GM12878 (cell line): Measurements from ENCODE around the gene PGRMC2. TPM values are rescaled to one million over a fixed set of nuclear protein-coding genes. Genes with fewer than 3 reads are reported as not detected.

ENCODE experiments used
- ATAC-seq: fragments of 200-7000 bp; cut with Tn5 transposase; 3 replicates; pipeline ENCODE4 v1.9.1; 2020; ENCODE audit warnings: mild to moderate bottlenecking, moderate library complexity
- BruUV-seq: library from RNA; stranded (reverse); fragments of 400-500 nt; replicated peaks from 2 replicates; lab custom pipeline; 2021; lab: Mats Ljungman, UMichigan
- CTCF ChIA-PET: fragments of 300-600 bp; sonication (Branson Sonifier 250); formaldehyde crosslinking; extraction: SDS; loops from one replicate; lab custom pipeline; 2021; ENCODE audit warnings: inconsistent platforms; lab: Yijun Ruan, JAX
- POLR2A ChIA-PET: fragments of 350-600 bp; formaldehyde crosslinking; extraction: SDS; loops from one replicate; lab custom pipeline; 2021; ENCODE audit warnings: inconsistent platforms; lab: Charles Lee
- RAD21 ChIA-PET: fragments of 300-600 bp; sonication (Branson Sonifier 250); formaldehyde crosslinking; loops from one replicate; lab custom pipeline; 2023; ENCODE audit warnings: antibody characterized with exemption; ENCODE audit not compliant: unreplicated experiment; lab: Charles Lee
- SMC1A ChIA-PET: fragments of 300-600 bp; sonication (Branson Sonifier 250); formaldehyde crosslinking; loops from one replicate; lab custom pipeline; 2023; ENCODE audit not compliant: unreplicated experiment, uncharacterized antibody; lab: Charles Lee
- DNase-seq: peaks from one replicate; pipeline ENCODE4 v3.0.0-alpha.2; 2011; ENCODE audit warnings: low read depth, low spot score
- FAIRE-seq: peaks from 3 replicates; lab custom pipeline; 2011; peaks lifted over from hg19 to GRCh38; lab: Jason Lieb, UNC
- H2AFZ ChIP-seq: 2 replicates; pipeline ENCODE4 v1.6.0; 2011; ENCODE audit warnings: low read depth, low read length, control low read depth; ENCODE audit not compliant: control insufficient read depth
- H3K27ac ChIP-seq: 2 replicates; pipeline ENCODE4 v1.5.1; 2011; ENCODE audit warnings: control low read depth; ENCODE audit not compliant: control insufficient read depth, insufficient read depth
- H3K27me3 ChIP-seq, 2 experiments: replicated peaks in 1 of 2; 2 replicates each; pipeline versions ENCODE4 v1.6.0 to v1.6.1; 2011; ENCODE audit warnings: low read length in 1 of 2; ENCODE audit not compliant: control insufficient read depth in 2 of 2, insufficient read depth in 2 of 2
- H3K36me3 ChIP-seq, 2 experiments: 2 replicates each; pipeline ENCODE4 v1.5.1; 2011; ENCODE audit warnings: low read length in 1 of 2; ENCODE audit not compliant: control insufficient read depth in 2 of 2, insufficient read depth in 2 of 2
- H3K4me1 ChIP-seq: 2 replicates; pipeline ENCODE4 v1.6.1; 2011; ENCODE audit warnings: mild to moderate bottlenecking, low read length, moderate library complexity, mixed read lengths; ENCODE audit not compliant: control insufficient read depth, insufficient read depth
- H3K4me2 ChIP-seq: 2 replicates; pipeline ENCODE4 v1.6.0; 2011; ENCODE audit warnings: control low read depth; ENCODE audit not compliant: control insufficient read depth, insufficient read depth
- H3K4me3 ChIP-seq: fragments of 200-600 bp; sonication (generic); 2 replicates; pipeline ENCODE4 v1.5.1; 2016
- H3K79me2 ChIP-seq: 2 replicates; pipeline ENCODE4 v1.6.0; 2011; ENCODE audit warnings: low read length; ENCODE audit not compliant: control insufficient read depth, insufficient read depth
- H3K9ac ChIP-seq: 2 replicates; pipeline ENCODE4 v1.8.0; 2011; ENCODE audit warnings: low read length, control low read depth, mixed read lengths; ENCODE audit not compliant: control insufficient read depth, insufficient read depth
- H3K9me3 ChIP-seq: replicated peaks from 3 replicates; pipeline ENCODE4 v1.5.1; 2011; ENCODE audit warnings: mild to moderate bottlenecking, low read length; ENCODE audit not compliant: control insufficient read depth, insufficient read depth
- H4K20me1 ChIP-seq: 2 replicates; pipeline ENCODE4 v1.6.0; 2011; ENCODE audit not compliant: control insufficient read depth, insufficient read depth
- CEBPB ChIP-seq, 2 experiments: fragments of 150-350 bp in 1 of 2; IDR thresholded peaks; 2 replicates each; pipeline ENCODE4 v1.6.1; 2012 to 2014; ENCODE audit warnings: low read depth in 2 of 2, low read length in 2 of 2, borderline replicate concordance in 1 of 2, inconsistent platforms in 1 of 2
- EED ChIP-seq: sonication (generic); IDR thresholded peaks from 2 replicates; pipeline ENCODE4 v1.6.1; 2016; ENCODE audit warnings: antibody characterized with exemption, low read depth
- MXI1 ChIP-seq: fragments of 150-350 bp; IDR thresholded peaks from 2 replicates; pipeline ENCODE4 v1.6.1; 2011; ENCODE audit warnings: low read depth, mild to moderate bottlenecking, inconsistent platforms, low read length, improper control_type of control experiment
- NFIC ChIP-seq: IDR thresholded peaks from 2 replicates; pipeline ENCODE4 v1.6.1; 2012; ENCODE audit warnings: low read depth, mild to moderate bottlenecking, inconsistent platforms, low read length, moderate library complexity
- NRF1 ChIP-seq: conservative IDR thresholded peaks from 2 replicates; pipeline ENCODE4 v1.6.1; 2011; ENCODE audit warnings: mild to moderate bottlenecking, low read depth, low read length, improper control_type of control experiment
- RAD51 ChIP-seq: fragments of 450-650 bp; IDR thresholded peaks from 2 replicates; pipeline ENCODE4 v1.6.1; 2016; ENCODE audit warnings: moderate library complexity, mild to moderate bottlenecking, inconsistent platforms
- RELB ChIP-seq: fragments of 450-650 bp; IDR thresholded peaks from 2 replicates; pipeline ENCODE4 v1.6.1; 2017; ENCODE audit warnings: low read depth, mild to moderate bottlenecking, moderate library complexity
- SMAD5 ChIP-seq: IDR thresholded peaks from 2 replicates; pipeline ENCODE4 v1.6.1; 2016; ENCODE audit warnings: antibody characterized with exemption, low read depth
- SPI1 ChIP-seq: IDR thresholded peaks from 2 replicates; pipeline ENCODE4 v1.6.1; 2011; ENCODE audit warnings: low read depth, mild to moderate bottlenecking, low read length, moderate library complexity, borderline replicate concordance; ENCODE audit not compliant: insufficient read depth
- SRF ChIP-seq, 2 experiments: IDR thresholded peaks; 2 replicates each; pipeline ENCODE4 v1.6.1; 2011; ENCODE audit warnings: low read depth in 2 of 2, low read length in 2 of 2, mild to moderate bottlenecking in 1 of 2, moderate library complexity in 1 of 2
- WGBS: methylation state at CpG from one replicate; pipeline ENCODE4 v1.1.6; 2016; ENCODE audit warnings: low lambda C conversion rate; ENCODE audit not compliant: insufficient replicate concordance, insufficient coverage; ENCODE audit errors: missing lambda C conversion rate; 5-methylcytosine and 5-hydroxymethylcytosine counted together
- in situ Hi-C: fragments of 300-500 bp; cut with MboI; formaldehyde crosslinking; loops from 9 replicates; pipeline ENCODE4 v1.14.3; 2018; ENCODE audit warnings: mixed read lengths
- intact Hi-C: fragments of 100-400 bp; cut with micrococcal nuclease; formaldehyde crosslinking; loops from one replicate; pipeline ENCODE4 v1.14.2; 2022; ENCODE audit not compliant: unreplicated experiment
- polyA plus RNA-seq, 11 experiments: library from polyadenylated mRNA; depleted of rRNA in 4 of 11; unstranded in 6 of 11; stranded (reverse) in 5 of 11; fragments of >200 nt; fragmentation: Nextera tagmentation in 4 of 11; fragmentation: Illumina TruSeq in 1 of 11; extraction: Ambion mirVana in 4 of 11; extraction: Trizol in 1 of 11; gene quantifications; 1 replicate in 1 of 11; 2 replicates in 10 of 11; pipeline versions ENCODE4 v1.2.1 to v1.2.3, GENCODE V29; 2011 to 2016; ENCODE audit warnings: inconsistent platforms in 2 of 11, missing spikeins in 2 of 11, low read depth in 1 of 11
- total RNA-seq, 4 experiments: library from RNA; depleted of rRNA in 3 of 4; stranded (reverse); fragments of >200 nt in 3 of 4; fragmentation: Illumina TruSeq in 1 of 4; extraction: Trizol in 1 of 4; gene quantifications; 2 replicates each; pipeline versions ENCODE4 v1.2.1 to v1.2.3, GENCODE V29; 2013 to 2021
- TF ChIP-seq, protein P1 (sequence below): IDR thresholded peaks from 2 replicates; pipeline ENCODE4 v1.6.1; 2012; ENCODE audit warnings: low read depth, low read length, improper control_type of control experiment

PGRMC2 gene
- total and polyA plus RNA-seq, 10 of the 15 experiments (the other 5 are each of a cell fraction or from before 2014, with no cell fraction given) = 6.3 to 38.4 (median 12.0) TPM

DNA sequence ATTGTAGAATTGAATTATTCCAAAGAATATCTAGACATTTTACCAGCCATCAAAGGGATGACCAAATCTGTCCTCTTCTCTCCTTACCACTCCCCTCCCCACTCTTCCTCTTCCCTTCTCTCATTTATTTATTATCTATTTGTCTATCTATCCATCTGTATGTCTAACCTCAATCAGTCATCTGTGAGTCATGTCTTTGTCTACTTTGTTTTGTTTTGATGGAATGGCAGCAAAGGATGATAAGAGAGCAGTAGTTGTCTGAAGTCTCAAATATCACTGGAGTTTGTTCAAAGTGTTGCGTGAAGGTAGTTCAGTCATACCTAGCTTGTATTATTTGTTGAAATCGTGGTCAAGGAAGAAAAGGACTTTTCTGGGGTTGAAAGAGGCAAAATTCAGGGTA is 34.7 kb upstream of the PGRMC2 start:
- BruUV-seq = no TSS peak
- H3K27ac ChIP-seq = no peak overlapping the region
- no peaks in the 10 kb centered on the region for H4K20me1 ChIP-seq
- ChIA-PET CTCF (no interaction called here), SMC1A (interaction anchor here (0.9 to 1.0 kb wide), 2 partner anchors 31 to 71 kb away, joined by 3 to 4 read pairs; no protein-coding TSS in a partner anchor), POLR2A (no interaction called here), RAD21 (no interaction called here)
- FAIRE-seq = no peak
- no peaks in the 10 kb centered on the region for H3K27me3 ChIP-seq
- no peak overlapping the region for H3K9ac ChIP-seq
- H3K9me3 ChIP-seq = no peaks in the 10 kb centered on the region
- H3K36me3 ChIP-seq = peaks cover 0 to 1% of the 10 kb centered on the region in 2 experiments; a peak in 1 of 4 replicates
- H2AFZ ChIP-seq = no peak overlapping the region
- 50% methylated on average over 2 of the region's 2 CpGs for WGBS
- no peaks in the 10 kb centered on the region for H3K4me1 ChIP-seq
- in situ Hi-C loops (no loop called here), intact Hi-C loops (no loop called here)
- H3K4me2 ChIP-seq = no peak overlapping the region
- TF ChIP-seq EED (no peak), RELB (no peak), NFIC (no peak), NRF1 (no peak), CEBPB (IDR thresholded peaks at IDR 0.05; ENCODE audit: borderline replicate concordance in 1 of 2, low read depth in 2 of 2, low read length in 2 of 2) (no peak), MXI1 (no peak), SMAD5 (no peak), SPI1 (no peak), SRF (IDR thresholded peaks at IDR 0.05; ENCODE audit: low read depth in 2 of 2, low read length in 2 of 2) (no peak), RAD51 (no peak)
- TF ChIP-seq, protein P1, sequence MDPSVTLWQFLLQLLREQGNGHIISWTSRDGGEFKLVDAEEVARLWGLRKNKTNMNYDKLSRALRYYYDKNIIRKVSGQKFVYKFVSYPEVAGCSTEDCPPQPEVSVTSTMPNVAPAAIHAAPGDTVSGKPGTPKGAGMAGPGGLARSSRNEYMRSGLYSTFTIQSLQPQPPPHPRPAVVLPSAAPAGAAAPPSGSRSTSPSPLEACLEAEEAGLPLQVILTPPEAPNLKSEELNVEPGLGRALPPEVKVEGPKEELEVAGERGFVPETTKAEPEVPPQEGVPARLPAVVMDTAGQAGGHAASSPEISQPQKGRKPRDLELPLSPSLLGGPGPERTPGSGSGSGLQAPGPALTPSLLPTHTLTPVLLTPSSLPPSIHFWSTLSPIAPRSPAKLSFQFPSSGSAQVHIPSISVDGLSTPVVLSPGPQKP = no peak
- H3K79me2 ChIP-seq = no peaks in the 10 kb centered on the region
- ATAC-seq = no peak
- DNase-seq = no peak
- no peak overlapping the region for H3K4me3 ChIP-seq
